ENCODE results near the gene ZCCHC17. TPM values are rescaled to one million over a fixed set of nuclear protein-coding genes. Genes with fewer than 3 reads are reported as not detected.

Gene ZCCHC17
- polyA plus RNA-seq, 1 donor, result 28.5 TPM

Other genes with a start within 250 kb of the ZCCHC17 start
- gene PUM1, start 231.3 kb upstream of the ZCCHC17 start, polyA plus RNA-seq, result 71.9 TPM
- 2.7 TPM for gene NKAIN1, start 57.1 kb upstream of the ZCCHC17 start, polyA plus RNA-seq
- 45.9 TPM for gene SNRNP40, start 244 bp upstream of the ZCCHC17 start, polyA plus RNA-seq
- gene FABP3, start 76.0 kb downstream of the ZCCHC17 start, polyA plus RNA-seq, result 31.8 TPM
- gene SERINC2, start 116.2 kb downstream of the ZCCHC17 start, polyA plus RNA-seq, result 65.3 TPM

Data from large intestine (tissue), 1 donor.